ENCODE measurements around the gene SPEF2. TPM values are rescaled to one million over a fixed set of nuclear protein-coding genes. Genes with fewer than 3 reads are reported as not detected.

Gene SPEF2
- total RNA-seq, 1 donor from 2014 or later: 7.9 TPM

DNA sequence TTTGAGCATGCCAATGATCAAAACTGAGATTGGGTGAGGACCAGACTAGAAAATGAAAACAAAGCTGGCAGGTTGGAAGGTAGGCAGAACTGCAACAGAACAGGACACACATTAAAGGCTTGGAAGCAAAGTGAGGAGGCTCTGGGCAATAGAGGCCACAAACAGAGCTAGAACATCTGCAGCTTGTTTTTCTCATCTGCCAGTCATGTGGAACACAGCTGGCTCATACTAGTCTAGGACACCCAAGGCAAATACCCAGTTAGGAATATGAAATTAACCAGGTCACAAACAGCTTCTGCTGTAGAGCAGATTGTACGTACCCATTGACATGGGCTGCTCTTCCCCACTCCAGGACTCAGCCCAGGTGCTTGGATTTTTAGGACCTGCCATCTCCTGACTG, 61.7 kb downstream of the SPEF2 start:
- Mint-ChIP-seq H3K27ac (ENCODE audit: unreplicated experiment) (no peak overlapping the region), H3K4me3 (ENCODE audit: unreplicated experiment) (no peak overlapping the region), H3K4me1 (ENCODE audit: unreplicated experiment) (no peaks in the 10 kb centered on the region), H3K36me3 (ENCODE audit: unreplicated experiment) (no peaks in the 10 kb centered on the region), H3K9me3 (ENCODE audit: unreplicated experiment) (no peaks in the 10 kb centered on the region), H3K27me3 (ENCODE audit: unreplicated experiment) (no peaks in the 10 kb centered on the region)
- no peak for DNase-seq (ENCODE audit: extremely low spot score, unreplicated experiment)
- TF ChIP-seq, protein P1, sequence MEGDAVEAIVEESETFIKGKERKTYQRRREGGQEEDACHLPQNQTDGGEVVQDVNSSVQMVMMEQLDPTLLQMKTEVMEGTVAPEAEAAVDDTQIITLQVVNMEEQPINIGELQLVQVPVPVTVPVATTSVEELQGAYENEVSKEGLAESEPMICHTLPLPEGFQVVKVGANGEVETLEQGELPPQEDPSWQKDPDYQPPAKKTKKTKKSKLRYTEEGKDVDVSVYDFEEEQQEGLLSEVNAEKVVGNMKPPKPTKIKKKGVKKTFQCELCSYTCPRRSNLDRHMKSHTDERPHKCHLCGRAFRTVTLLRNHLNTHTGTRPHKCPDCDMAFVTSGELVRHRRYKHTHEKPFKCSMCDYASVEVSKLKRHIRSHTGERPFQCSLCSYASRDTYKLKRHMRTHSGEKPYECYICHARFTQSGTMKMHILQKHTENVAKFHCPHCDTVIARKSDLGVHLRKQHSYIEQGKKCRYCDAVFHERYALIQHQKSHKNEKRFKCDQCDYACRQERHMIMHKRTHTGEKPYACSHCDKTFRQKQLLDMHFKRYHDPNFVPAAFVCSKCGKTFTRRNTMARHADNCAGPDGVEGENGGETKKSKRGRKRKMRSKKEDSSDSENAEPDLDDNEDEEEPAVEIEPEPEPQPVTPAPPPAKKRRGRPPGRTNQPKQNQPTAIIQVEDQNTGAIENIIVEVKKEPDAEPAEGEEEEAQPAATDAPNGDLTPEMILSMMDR (IDR thresholded peaks at IDR 0.05): no peak

DNA sequence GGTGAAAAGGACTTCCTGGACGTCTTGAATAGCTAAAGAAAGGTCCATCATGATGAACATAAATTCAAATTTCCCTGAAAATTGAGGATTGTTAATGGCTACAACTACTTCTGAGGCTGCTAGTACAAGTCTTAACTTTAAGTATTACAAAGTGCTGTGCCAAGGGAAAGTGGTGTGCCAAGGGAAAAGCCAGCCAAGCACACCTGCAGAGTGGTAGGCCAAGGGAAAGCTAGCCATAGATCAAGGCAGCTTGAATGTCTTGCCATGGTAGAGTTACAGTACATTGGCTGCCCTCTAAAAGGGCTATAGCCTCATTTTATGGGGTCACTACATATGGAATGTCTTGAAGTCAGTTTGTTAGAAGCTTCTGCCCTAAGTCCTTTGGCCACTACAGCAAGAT, 64.2 kb downstream of the SPEF2 start:
- H3K4me3 Mint-ChIP-seq (ENCODE audit: unreplicated experiment): no peak overlapping the region
- no peaks in the 10 kb centered on the region for H3K36me3 Mint-ChIP-seq (ENCODE audit: unreplicated experiment)

DNA sequence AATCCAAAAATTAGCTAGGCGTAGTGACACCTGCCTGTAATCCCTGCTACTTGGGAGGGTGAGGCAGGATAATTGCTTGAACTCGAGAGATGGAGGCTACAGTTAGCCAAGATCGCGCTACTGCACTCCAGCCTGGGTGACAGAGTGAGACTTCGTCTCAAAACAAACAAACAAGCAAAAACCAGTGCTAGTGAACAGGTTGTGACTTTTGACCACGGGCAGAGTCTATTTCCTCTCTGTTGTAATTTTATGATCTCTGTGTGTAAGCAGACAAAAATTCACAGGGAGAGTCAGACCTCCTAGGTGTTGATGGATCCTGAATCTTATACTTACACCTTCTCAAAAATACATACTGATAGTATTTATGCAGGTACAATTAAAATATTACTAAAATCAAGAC, 65.8 kb downstream of the SPEF2 start:
- Mint-ChIP-seq H3K27ac (ENCODE audit: unreplicated experiment) (no peak overlapping the region), H3K36me3 (ENCODE audit: unreplicated experiment) (no peaks in the 10 kb centered on the region), H3K4me3 (ENCODE audit: unreplicated experiment) (no peak overlapping the region), H3K27me3 (ENCODE audit: unreplicated experiment) (no peaks in the 10 kb centered on the region), H3K9me3 (ENCODE audit: unreplicated experiment) (no peaks in the 10 kb centered on the region), H3K4me1 (ENCODE audit: unreplicated experiment) (no peaks in the 10 kb centered on the region)
- TF ChIP-seq, protein P1 (IDR thresholded peaks at IDR 0.05): no peak
- DNase-seq (ENCODE audit: extremely low spot score, unreplicated experiment): no peak

More for the DNA sequence above, 64.2 kb downstream of the SPEF2 start:
- Mint-ChIP-seq H3K27ac (ENCODE audit: unreplicated experiment) (no peak overlapping the region), H3K9me3 (ENCODE audit: unreplicated experiment) (no peaks in the 10 kb centered on the region), H3K4me1 (ENCODE audit: unreplicated experiment) (no peaks in the 10 kb centered on the region), H3K27me3 (ENCODE audit: unreplicated experiment) (no peaks in the 10 kb centered on the region)
- DNase-seq (ENCODE audit: extremely low spot score, unreplicated experiment): no peak
- TF ChIP-seq, protein P1 (IDR thresholded peaks at IDR 0.05): no peak

DNA sequence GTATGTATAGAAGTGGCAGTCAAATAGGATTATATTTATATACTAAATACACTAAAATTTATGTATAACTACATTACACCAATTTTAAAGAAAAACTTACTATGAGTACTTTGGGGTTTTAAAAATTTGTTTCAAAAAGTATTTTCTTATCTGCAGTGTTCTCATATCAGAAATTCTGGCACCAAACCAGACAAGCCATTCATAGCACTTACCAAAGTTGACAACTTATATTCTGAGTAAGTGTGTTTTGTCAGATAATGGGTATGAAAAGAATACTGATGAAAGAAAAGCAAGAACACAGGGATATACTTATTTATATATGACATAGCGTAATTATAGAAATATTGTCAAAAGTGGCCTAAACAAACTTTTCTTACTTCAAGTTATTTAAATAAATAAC, 67.5 kb downstream of the SPEF2 start:
- H3K4me3 Mint-ChIP-seq (ENCODE audit: unreplicated experiment): no peak overlapping the region
- no peaks in the 10 kb centered on the region for H3K27me3 Mint-ChIP-seq (ENCODE audit: unreplicated experiment)
- no peak overlapping the region for H3K27ac Mint-ChIP-seq (ENCODE audit: unreplicated experiment)
- H3K36me3 Mint-ChIP-seq (ENCODE audit: unreplicated experiment): no peaks in the 10 kb centered on the region
- no peak for DNase-seq (ENCODE audit: extremely low spot score, unreplicated experiment)
- H3K9me3 Mint-ChIP-seq (ENCODE audit: unreplicated experiment): no peaks in the 10 kb centered on the region
- TF ChIP-seq, protein P1 (IDR thresholded peaks at IDR 0.05): no peak
- H3K4me1 Mint-ChIP-seq (ENCODE audit: unreplicated experiment): no peaks in the 10 kb centered on the region

DNA sequence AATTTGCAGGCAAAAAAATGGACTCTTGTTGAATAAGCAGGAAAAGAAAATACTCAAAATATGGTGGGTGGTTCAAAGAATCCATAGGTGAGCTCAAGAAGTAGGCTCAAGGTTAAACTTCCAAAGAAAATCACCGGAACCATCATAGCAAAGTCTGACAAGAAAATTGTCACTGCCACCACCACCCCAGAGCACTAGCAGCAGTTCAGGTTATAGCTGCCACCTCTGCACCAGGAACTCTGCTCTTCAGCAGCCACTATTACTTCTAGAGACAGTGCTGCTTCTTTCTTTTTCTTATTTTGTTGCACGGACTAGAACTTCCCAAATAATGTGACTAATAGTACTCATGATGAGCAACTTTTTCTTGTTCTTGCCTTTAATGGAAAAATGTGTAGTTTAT, 70.3 kb downstream of the SPEF2 start:
- TF ChIP-seq, protein P1 (IDR thresholded peaks at IDR 0.05): no peak
- Mint-ChIP-seq H3K27ac (ENCODE audit: unreplicated experiment) (no peak overlapping the region), H3K36me3 (ENCODE audit: unreplicated experiment) (no peaks in the 10 kb centered on the region), H3K4me1 (ENCODE audit: unreplicated experiment) (no peaks in the 10 kb centered on the region), H3K4me3 (ENCODE audit: unreplicated experiment) (no peak overlapping the region), H3K27me3 (ENCODE audit: unreplicated experiment) (no peaks in the 10 kb centered on the region), H3K9me3 (ENCODE audit: unreplicated experiment) (no peaks in the 10 kb centered on the region)
- DNase-seq (ENCODE audit: extremely low spot score, unreplicated experiment): no peak
